ENCODE results near the gene MARK1. TPM values are rescaled to one million over a fixed set of nuclear protein-coding genes. Genes with fewer than 3 reads are reported as not detected.

The MARK1 gene
- polyA plus RNA-seq, 1 of the 3 experiments (the other 2 are of a cell fraction) = 3.1 TPM

- POLR2A ChIA-PET = no interaction called here
- peak; percentile 28 for DNase-seq
- H3F3A ChIP-seq (replicated peaks; ENCODE audit: insufficient read depth) = no peaks in the 10 kb centered on the region
- no peak overlapping the region for H3K27ac ChIP-seq (ENCODE audit: low read depth in 2 of 2, low read length in 1 of 2)
- TF ChIP-seq TAF1 (IDR thresholded peaks at IDR 0.05; ENCODE audit: borderline replicate concordance, low read depth, low read length) (no peak), RAD21 (IDR thresholded peaks at IDR 0.05; ENCODE audit: low read length) (peak; percentile 43), GABPA (IDR thresholded peaks at IDR 0.05; ENCODE audit: low read depth) (no peak), REST (IDR thresholded peaks at IDR 0.05; ENCODE audit: low read depth, low read length) (no peak), CTCF (IDR thresholded peaks at IDR 0.05) (peak; percentile 30), SMC3 (IDR thresholded peaks at IDR 0.05; ENCODE audit: low read depth, low read length) (no peak), USF1 (IDR thresholded peaks at IDR 0.05; ENCODE audit: borderline replicate concordance, low read depth) (no peak), YY1 (IDR thresholded peaks at IDR 0.05; ENCODE audit: low read depth) (no peak), GATA2 (CRISPR knock-in tag; IDR thresholded peaks at IDR 0.05) (no peak), MEF2A (IDR thresholded peaks at IDR 0.05; ENCODE audit: borderline replicate concordance, low read depth) (no peak), RCOR1 (IDR thresholded peaks at IDR 0.05; ENCODE audit: low read length) (no peak), POLR2AphosphoS5 (IDR thresholded peaks at IDR 0.05; ENCODE audit: low read depth, low read length) (no peak)
- peaks cover 0 to 11% of the 10 kb centered on the region in 2 experiments; a peak in 2 of 4 replicates for H3K4me1 ChIP-seq (ENCODE audit: control insufficient read depth in 1 of 2, insufficient read depth in 2 of 2, low read depth in 1 of 2, low read length in 1 of 2)
- WGBS (ENCODE audit: low lambda C conversion rate) = 79% methylated on average over 7 of the region's 7 CpGs
- no peaks in the 10 kb centered on the region for H3K9me2 ChIP-seq
- CTCF ChIA-PET = interaction anchor here (0.9 to 1.6 kb wide), 7 partner anchors 22 to 307 kb away, joined by 3 to 5 read pairs (median 3); no protein-coding TSS in a partner anchor
- 0 out of 2 replicates have a peak, but pooled peaks cover 3% of the 10 kb centered on the region for H3K79me2 ChIP-seq (ENCODE audit: insufficient read depth)
- H3K9ac ChIP-seq = no peak overlapping the region
- H3K36me3 ChIP-seq (replicated peaks in 1 of 2; ENCODE audit: control insufficient read depth in 1 of 2, insufficient read depth in 2 of 2, low read length in 1 of 2) = no peaks in the 10 kb centered on the region
- H2AFZ ChIP-seq (ENCODE audit: low read depth) = no peak overlapping the region
- no peak overlapping the region for H3K4me2 ChIP-seq
- no peaks in the 10 kb centered on the region for H3K9me3 ChIP-seq
- no peak overlapping the region for H3K4me3 ChIP-seq (ENCODE audit: low read depth in 2 of 2, low read length in 1 of 2)
- no peaks in the 10 kb centered on the region for H3K27me3 ChIP-seq (ENCODE audit: insufficient read depth)
- H4K20me1 ChIP-seq (ENCODE audit: insufficient read depth) = no peaks in the 10 kb centered on the region
Observed at GRCh38 chr1:220526294-220526693, 1.6 kb upstream of the MARK1 start.

All from SK-N-SH (cell line).